Measurements from ENCODE around the gene NLRP9.

- TF ChIP-seq CTCF (IDR thresholded peaks at IDR 0.05) (no peak), POLR2AphosphoS5 (IDR thresholded peaks at IDR 0.05; ENCODE audit: insufficient read depth in 1 of 2, low read depth in 1 of 2) (no peak), POLR2A (IDR thresholded peaks at IDR 0.05) (no peak)
Observed at GRCh38 chr19:55683449-55684261, 54.5 kb downstream of the NLRP9 start.
